Stimulated activated CD4-positive, alpha-beta T cell treated with anti-CD3 and anti-CD28 coated beads, Interleukin-12 subunit alpha, Interleukin-12 subunit beta, amount 100 ng/mL, for 48 hours (primary cell): ENCODE measurements around the gene ZNF462.
"Not testable (repeated sequence)": the region's sequence is repeated elsewhere in the genome, so short reads cannot be mapped to it uniquely, and the experiment has no call there.

ENCODE experiments used
- DNase-seq, 3 donors: peaks; one replicate each; pipeline ENCODE4 v3.0.0-alpha.2; 2020; ENCODE audit warnings: low read depth in 2 of 3, low spot score in 1 of 3

Gene ZNF462, protein sequence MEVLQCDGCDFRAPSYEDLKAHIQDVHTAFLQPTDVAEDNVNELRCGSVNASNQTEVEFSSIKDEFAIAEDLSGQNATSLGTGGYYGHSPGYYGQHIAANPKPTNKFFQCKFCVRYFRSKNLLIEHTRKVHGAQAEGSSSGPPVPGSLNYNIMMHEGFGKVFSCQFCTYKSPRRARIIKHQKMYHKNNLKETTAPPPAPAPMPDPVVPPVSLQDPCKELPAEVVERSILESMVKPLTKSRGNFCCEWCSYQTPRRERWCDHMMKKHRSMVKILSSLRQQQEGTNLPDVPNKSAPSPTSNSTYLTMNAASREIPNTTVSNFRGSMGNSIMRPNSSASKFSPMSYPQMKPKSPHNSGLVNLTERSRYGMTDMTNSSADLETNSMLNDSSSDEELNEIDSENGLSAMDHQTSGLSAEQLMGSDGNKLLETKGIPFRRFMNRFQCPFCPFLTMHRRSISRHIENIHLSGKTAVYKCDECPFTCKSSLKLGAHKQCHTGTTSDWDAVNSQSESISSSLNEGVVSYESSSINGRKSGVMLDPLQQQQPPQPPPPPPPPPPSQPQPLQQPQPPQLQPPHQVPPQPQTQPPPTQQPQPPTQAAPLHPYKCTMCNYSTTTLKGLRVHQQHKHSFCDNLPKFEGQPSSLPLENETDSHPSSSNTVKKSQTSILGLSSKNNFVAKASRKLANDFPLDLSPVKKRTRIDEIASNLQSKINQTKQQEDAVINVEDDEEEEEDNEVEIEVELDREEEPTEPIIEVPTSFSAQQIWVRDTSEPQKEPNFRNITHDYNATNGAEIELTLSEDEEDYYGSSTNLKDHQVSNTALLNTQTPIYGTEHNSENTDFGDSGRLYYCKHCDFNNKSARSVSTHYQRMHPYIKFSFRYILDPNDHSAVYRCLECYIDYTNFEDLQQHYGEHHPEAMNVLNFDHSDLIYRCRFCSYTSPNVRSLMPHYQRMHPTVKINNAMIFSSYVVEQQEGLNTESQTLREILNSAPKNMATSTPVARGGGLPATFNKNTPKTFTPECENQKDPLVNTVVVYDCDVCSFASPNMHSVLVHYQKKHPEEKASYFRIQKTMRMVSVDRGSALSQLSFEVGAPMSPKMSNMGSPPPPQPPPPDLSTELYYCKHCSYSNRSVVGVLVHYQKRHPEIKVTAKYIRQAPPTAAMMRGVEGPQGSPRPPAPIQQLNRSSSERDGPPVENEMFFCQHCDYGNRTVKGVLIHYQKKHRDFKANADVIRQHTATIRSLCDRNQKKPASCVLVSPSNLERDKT (N-terminal part only)

DNA sequence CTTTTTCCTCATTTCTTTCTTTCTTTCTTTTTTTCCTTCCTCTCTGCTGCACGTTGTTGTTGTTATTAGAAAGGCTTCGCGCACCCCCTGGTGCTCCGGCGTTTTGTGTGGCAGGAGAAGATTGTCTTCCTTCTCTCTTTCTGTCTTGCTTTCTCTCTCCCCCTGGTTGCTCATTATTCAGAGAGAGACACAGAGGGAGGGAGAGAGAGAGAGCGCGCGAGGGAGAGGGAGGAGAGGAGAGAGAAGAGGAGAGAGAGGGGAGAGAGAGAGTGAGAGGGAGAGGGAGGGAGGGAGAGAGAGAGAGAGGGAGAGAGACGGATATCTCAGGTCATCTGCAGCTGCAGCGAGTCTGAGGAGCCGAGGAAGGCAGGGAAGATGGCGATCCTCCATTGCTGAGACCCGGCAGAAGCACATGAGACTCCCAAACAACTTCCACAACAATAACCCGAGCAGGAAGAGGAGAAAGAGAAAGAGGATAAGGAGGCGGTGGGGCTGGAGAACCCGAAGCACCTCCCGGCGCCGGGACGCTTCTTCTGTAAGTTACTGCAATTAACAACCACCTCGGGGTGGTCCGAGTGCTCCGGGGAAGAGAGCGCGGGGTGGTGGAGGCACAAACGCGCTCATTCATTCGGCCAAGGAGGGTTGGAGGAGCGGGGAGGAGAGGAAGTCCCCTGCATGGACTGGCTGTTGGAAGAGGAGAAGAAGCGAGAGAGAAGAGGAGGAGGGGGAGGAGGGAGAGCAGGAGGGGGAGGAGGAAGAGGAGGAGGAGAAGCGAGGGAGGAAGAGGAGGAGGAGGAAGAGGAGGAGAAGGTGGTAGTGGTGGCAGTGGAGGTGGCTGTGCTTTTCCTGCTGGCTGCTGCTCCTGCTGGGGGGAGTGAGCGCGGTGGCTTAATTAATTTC, at the start of gene ZNF462:
Gene ZNF462, plus strand, starts transcription at position 346 of the 900 bp plus-strand sequence. CDS start 60,218 bp downstream, outside the sequence.
- no peak for DNase-seq

DNA sequence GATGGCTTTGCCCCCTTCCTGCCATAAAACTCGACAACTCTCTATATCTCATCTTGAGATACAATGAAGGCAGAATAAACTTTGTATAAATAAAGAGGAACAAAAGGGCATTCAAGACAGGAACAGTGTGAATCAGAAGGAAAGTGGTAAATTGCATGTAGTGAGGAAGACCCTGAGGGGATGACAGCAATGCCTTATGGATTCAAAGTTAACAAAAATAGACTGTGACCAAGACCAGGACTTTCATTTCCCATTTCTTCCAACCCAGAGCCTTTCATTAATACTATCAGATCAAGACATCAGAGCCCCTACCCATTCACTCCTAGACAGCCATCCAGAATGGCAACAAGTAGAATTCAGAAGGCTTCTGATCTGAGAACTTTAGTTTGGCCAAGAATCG, 46.4 kb upstream of the ZNF462 start:
- DNase-seq = no peak

DNA sequence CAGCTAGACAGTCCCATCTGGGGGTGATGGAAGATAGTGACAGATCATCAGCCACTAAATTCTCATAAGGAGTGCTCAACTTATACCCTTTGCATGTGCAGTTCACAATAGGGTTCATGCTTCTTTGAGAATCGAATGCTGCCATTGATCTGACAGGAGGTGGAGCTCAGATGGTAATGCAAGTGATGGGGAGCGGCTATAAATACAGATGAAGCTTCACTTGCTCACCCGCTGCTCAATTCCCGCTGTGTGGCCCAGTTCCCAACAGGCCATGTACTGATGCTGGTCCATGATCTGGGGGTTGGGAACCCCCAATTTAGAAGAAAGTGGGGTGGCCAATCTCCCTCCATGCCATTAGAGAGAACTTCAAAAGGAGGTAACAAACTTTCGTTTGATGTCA, 44.9 kb upstream of the ZNF462 start:
- no peak for DNase-seq

DNA sequence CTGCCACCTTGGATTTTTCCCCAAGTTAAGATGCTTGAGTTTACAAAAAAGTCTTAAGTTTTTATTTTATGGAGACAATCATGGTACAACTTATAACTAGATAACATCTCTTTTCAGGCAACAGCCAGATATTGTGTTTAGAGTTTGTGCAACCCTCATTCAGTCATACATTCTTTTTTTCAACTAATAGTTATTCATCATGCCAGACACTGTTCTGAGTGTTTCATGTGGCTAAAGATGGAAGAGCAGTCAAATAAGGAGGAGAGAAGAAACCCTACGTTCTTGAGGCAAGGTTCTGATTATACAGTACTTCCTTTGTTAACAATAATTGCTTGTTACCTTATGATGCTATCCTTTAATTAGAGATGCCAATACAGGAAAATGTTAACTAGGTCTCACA, 42.1 kb upstream of the ZNF462 start:
- no peak for DNase-seq

DNA sequence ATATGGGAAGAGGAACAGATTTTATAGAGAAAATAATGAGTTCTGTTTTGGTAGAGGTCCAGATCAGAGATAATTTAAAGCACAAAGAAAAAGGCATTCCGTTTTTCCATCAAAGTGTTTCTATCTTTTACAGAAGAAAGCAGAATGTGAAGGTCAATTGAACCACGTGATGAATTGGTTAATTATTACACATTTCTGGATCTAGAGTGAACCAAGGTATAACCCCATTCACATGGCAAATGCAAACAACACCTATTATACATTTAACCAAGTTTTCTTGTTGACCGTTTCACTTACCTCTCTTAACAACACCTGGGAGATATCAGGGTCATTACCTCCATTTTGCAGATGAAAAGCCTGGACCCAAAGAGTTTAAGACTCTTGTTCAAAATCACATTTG, 34.9 kb upstream of the ZNF462 start:
- no peak for DNase-seq

DNA sequence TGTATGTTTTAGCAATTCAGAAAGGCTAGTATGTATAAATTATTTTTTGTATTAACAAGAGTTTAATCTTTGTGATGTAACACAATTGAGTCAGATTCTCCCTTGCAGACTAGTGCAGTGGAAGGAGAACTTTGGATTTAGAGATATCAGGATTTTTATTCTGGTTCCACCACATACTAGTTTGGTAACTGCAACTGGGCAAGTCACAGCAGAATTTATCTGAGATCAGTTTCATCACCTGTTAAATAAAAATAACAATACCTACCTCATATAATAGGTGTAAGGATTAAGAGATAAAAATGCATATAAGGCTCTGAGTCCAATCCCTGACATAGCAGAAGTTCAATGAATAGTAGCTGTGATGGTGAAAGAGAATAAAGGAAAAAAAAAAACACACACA, 34.0 kb upstream of the ZNF462 start:
- no peak for DNase-seq

DNA sequence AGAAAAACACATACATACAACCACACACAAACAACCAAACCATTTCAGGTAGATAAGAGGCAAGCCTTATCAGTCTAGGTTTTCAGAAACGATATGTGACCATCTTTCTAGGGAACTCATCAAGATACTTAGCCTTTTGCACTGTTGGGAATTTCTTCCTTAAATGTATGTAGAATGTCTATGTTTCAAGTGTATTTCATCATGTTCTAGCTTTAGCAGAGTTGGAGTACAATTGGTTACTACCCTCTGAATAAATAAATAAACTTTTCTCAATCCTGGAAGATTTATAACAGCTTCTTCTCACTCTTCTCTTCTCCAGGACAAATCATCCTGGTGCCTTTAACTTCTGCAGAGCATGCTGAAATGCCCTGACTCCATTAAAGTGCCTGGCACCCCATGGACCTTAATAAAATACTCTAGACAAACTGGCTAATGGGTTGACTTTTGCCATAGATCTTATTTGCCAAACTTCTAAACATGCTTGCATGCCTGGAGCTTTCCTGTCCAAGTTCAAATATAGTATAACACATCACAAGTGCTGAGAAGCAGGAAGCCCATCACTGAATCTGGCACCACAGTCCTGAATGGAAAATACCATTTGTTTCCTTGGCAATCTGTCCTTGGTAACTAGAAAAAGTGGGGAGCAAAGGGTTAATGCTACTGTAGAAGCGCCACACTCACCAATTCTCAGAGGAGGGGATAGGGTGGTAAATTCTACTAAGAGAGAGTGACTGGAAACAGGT, 33.1 kb upstream of the ZNF462 start:
- DNase-seq = no peak

DNA sequence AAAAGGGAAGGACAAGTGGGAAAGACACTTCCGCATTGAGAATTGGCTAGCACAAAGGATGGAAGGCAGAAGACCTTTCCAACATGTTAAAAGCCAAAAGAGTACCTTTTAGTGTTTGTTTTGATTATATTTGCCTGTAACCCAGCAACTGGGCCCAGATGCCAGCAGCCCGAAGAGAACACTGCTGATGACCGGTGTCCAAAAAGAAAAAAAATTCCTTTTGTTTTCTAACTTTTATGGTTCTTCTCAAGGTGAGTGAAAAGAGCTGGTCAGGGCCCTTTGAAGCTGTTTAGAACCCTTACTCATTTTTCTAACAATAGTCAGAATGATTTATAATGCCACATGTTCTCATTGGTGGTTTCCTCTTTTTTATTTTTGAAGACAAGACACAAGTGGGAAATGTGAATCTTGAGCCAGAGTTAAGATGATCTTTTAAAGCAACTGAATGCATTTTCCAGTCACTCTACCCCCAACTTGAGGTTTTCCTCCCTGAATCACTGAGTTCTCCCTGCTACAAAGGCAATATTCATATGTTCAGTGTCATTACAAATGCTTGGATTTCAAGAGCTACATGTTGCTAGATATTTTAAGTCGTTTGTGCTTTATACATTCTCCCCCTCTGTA, 32.3 kb upstream of the ZNF462 start:
- no peak for DNase-seq

DNA sequence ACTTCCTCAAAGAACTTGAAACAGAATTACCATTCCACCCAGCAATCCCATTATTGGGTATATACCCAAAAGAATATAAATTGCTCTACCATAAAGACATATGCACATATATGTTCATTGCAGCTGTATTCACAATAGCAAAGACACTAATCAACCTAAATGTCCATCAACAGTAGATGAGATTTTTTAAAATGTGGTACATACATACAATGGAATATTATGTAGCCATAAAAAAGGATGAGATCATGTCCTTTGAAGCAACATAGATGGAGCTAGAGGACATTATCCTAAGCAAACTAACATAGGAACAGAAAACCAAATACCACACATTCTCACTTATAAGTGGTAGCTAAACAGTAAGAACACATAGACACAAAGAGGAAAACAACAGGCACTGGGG, 28.1 kb upstream of the ZNF462 start:
- no peak for DNase-seq

DNA sequence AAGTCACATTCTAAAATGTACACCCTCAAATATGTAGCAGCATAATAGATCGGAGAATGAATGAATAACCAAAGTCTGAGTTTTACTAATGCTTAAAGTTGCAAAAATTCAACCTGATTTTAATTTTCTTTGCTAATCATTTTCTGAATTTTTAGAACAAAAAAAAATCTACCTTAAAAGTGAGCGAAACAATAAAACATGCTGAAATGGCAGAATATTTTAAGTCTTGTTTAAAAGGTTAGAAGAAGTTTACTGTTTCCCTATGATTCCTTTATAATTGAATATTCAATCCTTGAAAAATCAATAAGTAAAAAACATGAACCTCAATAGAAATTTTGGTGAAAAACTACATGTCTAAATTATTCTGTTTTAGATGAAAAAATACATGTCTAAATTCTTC, 27.1 kb upstream of the ZNF462 start:
- no peak for DNase-seq

DNA sequence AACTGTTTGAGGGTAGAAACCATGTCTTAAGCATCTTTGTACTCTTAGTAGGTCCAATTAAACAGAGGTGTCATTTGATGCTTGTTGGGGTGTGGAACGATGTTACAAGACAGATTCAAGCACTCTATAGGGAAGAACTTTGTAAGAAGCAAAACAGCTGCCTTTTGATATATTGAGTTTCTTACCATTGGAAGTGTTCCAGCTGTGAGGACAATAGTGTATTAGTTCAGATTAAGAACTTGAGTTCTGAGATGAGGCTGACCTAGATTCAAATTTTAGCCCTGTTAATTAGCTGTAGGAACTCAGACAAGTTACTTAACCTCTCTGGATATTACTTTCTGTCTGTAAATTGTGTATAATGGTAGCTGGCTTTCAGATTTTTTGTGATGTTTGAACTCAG, 19.6 kb upstream of the ZNF462 start:
- no peak for DNase-seq

DNA sequence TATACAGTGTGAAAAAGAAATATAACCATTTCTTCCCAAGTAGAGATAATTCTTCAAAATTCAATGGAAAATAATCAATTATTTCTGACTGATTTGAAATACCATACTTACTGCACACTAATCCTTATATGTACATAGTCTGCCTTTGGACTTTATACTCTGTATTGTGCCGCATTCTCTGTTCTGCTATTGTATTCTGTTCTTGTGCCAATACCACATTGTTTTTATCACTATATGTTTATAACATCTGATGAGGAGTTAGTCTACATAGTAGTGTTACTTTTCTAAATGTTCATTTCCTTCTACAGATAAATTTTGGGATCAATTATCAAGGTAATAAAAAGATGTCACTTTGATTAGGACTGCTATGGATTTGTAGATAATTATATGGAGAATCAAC, 16.7 kb upstream of the ZNF462 start:
- DNase-seq = no peak

DNA sequence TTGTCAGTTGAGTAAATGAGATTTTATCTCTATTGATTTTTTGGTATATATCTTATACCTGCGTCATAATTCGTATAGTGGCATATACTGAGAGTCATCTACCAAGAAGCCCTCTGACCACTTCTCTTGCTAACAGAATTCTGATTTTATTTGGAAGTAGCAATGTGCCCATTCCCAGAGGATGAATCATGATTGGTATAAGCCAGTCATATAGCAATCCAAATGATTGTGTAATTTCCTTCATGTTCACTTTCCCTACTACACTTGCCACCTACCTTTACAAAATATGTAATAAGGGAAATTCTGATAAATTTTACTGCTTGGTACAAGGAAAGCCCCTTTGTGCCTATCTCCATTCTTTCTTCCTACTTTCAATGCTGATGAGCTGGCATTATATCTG, 16.1 kb upstream of the ZNF462 start:
- DNase-seq = no peak

DNA sequence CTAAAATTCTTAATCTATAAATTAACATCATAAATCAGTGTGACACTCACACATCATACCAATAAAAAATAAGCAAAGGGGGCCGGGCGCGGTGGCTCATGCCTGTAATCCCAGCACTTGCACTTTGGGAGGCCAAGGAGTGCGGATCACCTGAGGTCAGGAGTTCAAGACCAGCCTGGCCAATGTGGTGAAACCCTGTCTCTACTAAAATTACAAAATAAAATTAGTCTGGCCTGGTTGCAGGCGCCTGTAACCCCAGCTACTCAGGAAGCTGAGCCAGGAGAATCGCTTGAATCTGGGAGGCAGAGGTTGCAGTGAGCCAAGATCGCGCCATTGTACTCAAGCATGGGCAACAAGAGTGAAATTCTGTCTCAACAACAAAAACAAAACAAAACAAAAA, 11.3 kb upstream of the ZNF462 start:
- not testable (repeated sequence) for DNase-seq

DNA sequence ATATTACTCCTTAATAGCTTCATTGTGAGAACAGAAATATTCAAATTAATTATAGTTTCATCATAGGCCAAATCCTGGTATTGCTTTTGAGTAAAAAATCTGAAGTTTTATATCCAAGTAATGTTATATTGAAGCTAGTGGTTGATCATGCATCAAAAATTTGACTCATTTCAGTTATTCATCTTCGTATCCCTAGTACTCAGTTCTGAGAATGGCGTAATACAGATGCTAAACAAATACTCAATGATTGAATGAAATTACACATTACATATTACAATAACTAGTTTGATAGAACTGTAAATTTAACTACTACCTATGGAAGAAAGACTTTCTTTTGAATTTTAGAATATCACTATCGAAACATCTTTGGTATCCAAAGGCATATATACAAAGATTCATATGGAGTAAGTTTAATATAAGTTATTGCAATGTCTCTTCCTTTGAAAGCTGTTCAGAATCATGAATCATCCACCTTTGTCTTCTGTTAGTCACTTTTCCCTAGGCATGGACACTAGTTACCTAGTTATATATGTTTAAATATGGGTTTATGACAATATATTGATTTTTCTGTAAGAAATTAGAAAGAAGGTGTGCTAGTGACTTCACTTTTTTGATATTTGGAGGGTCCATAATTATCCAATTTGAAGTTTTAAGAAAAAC, 5.0 kb upstream of the ZNF462 start:
- DNase-seq = no peak

DNA sequence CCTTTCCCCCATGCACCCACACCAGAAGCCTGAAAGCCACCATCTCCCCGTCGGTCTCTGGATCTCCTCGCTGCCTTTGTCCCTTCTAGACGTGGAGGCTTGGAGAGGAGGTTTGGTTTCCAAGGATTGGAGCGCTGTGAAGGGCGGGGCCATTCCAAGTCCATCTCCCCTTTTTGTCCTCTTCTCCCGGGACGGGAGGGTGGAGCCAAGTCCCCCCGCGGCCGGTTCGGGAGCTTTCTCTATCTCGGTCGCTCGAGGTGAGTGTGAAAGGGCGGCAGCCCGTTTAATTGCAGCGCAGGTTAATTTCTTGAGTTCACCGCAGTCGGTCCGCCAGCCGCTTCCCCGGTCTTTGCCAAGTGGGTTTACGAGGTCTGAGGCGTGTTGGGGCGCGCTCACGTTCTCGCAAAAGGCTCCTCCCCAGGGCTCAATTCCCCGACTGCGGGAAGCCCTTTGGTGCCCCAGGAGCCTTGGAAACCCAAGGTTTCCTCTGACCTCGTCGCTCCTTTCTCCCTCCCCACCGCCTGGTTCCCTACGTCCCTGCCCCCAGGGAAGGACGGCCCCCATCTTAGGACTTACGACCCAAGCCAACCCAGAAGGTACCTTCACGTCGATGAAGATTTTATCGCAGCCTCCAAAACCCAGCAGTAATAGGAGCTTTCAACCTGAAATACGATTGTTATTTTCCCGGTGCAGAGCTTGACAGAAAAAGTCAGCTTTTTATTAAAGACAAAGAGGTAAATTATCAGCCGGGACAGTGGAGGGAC, 2.8 kb upstream of the ZNF462 start:
- DNase-seq = no peak

DNA sequence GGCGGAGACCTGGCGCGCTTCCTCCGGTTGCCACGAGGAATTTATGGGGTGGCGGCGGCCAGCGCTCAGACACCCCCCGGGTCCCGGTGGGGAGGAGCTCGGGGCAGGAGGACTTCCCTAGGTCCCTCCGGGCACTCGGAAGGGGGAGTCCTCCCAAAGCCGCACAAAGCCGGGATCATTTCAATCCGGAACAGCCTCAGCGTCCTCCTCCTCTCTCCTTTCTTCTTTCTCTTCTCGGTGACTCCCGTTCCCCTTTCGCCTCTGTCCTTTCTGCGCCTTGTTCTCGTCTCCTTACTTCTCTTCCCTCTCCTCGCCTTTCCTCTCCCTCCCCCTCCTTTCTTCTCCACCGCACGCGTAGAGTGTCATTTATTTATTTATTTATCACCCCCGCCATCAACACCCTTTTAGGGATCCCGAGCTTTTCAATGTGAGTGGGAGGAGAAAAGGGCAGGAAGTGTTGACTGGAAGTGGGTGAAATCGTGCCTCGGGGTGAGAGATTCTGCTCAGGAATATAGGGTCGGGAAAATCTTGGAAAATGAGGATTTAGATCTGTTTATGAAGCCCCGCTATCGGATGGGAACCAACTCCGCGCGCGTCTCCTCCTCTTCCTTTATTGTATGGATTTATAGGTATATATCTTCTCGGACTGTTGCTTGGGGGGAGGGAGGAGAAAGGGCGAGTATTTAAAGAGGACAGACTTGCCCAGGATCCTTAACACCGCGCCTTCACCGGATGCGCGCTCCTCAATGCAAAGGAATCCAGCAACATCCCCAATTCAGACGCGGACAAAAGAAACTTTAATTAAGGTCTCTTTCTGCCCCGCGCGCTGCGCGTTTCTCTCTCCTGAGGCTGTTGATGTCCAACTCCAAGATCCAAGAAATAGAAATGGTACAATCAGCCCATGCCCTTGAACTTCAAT, 2.0 kb upstream of the ZNF462 start:
- no peak for DNase-seq
